Heart left ventricle (tissue), 16 donors: ENCODE results near the gene ANK2. TPM values are rescaled to one million over a fixed set of nuclear protein-coding genes. Genes with fewer than 3 reads are reported as not detected.

Experiments used
- ATAC-seq, 4 donors: fragments of 200-7000 bp; cut with Tn5 transposase; one replicate each; pipeline ENCODE4 v1.9.1; 2020 to 2022; ENCODE audit warnings: moderate library complexity in 4 of 4, mild to moderate bottlenecking in 3 of 4, moderate number of reproducible peaks in 1 of 4
- DNase-seq, 5 donors: peaks; one replicate each; pipeline ENCODE4 v3.0.0-alpha.2; 2020
- H3K27ac ChIP-seq, 12 donors: fragments of 200-600 bp; sonication (generic) in 4 of 12; one replicate each; pipeline versions ENCODE4 v1.5.0 to v1.8.0; 2016 to 2022; ENCODE audit warnings: mild to moderate bottlenecking in 2 of 12
- H3K27me3 ChIP-seq, 9 donors: fragments of 200-600 bp; sonication (generic) in 2 of 9; one replicate each; pipeline versions ENCODE4 v1.5.1 to v1.8.0; 2016 to 2022; ENCODE audit warnings: mild to moderate bottlenecking in 3 of 9
- H3K36me3 ChIP-seq, 9 donors: fragments of 200-600 bp; sonication (generic) in 2 of 9; one replicate each; pipeline versions ENCODE4 v1.5.0 to v1.8.0; 2018 to 2022; ENCODE audit warnings: mild to moderate bottlenecking in 2 of 9
- H3K4me1 ChIP-seq, 12 donors: fragments of 200-600 bp; sonication (generic) in 4 of 12; one replicate each; pipeline versions ENCODE4 v1.5.0 to v1.8.0; 2016 to 2022; ENCODE audit warnings: mild to moderate bottlenecking in 3 of 12
- H3K4me3 ChIP-seq, 12 donors: fragments of 200-600 bp; sonication (generic) in 4 of 12; one replicate each; pipeline versions ENCODE4 v1.5.0 to v1.8.0; 2017 to 2022; ENCODE audit warnings: mild to moderate bottlenecking in 9 of 12, moderate library complexity in 4 of 12
- H3K9me3 ChIP-seq, 12 donors: fragments of 200-600 bp; sonication (generic) in 4 of 12; one replicate each; pipeline versions ENCODE4 v1.5.0 to v1.8.0; 2016 to 2022; ENCODE audit warnings: mild to moderate bottlenecking in 1 of 12
- CTCF ChIP-seq, 12 donors: fragments of 200-600 bp; sonication (generic) in 4 of 12; IDR thresholded peaks; one replicate each; pipeline versions ENCODE4 v1.5.0 to v1.8.0; 2018 to 2022; ENCODE audit warnings: antibody characterized with exemption in 12 of 12, mild to moderate bottlenecking in 5 of 12
- POLR2A ChIP-seq, 2 donors: fragments of 450-650 bp; IDR thresholded peaks; one replicate each; pipeline ENCODE4 v1.6.1; 2017; ENCODE audit warnings: antibody characterized with exemption in 2 of 2, mild to moderate bottlenecking in 2 of 2, moderate library complexity in 2 of 2
- WGBS, 4 donors: extraction: QIAGEN DNeasy Blood & Tissue Kit in 2 of 4; methylation state at CpG; one replicate each; pipeline versions ENCODE4 v1.1.5 to v1.1.7; 2013 to 2018; 5-methylcytosine and 5-hydroxymethylcytosine counted together
- intact Hi-C, 10 donors: fragments of 100-400 bp; cut with DNase I; formaldehyde crosslinking; loops; one replicate each; pipeline versions ENCODE4 v1.11.1 to v1.14.2; 2022
- polyA plus RNA-seq, 2 donors: library from polyadenylated mRNA; stranded (reverse); fragments of 200-250 nt; gene quantifications; one replicate each; pipeline ENCODE4 v1.2.3, GENCODE V29; 2013
- total RNA-seq, 9 donors: library from RNA; depleted of rRNA in 2 of 9; stranded (reverse); fragments of >200 nt in 2 of 9; fragmentation: NEBNext Ultra II Directional in 3 of 9; extraction: Animal tissue kit (Norgen Biotek cat#: 25700) in 3 of 9; gene quantifications; one replicate each; pipeline versions ENCODE4 v1.1.0 to v1.2.4, GENCODE V29; 2016 to 2023
- donor health status: ischemic (EF 13 %, LVEDD 7.1; RV severe dilation, severe dysfunction).
- donor health status: healthy with polysubstance abuse.
- donor health status: DM: no; HTN: yes; CAD: no.
- donor health status: DM: no; HTN: no; CAD: no.
- donor health status: ischemic (EF 25% LVEDD 6.9; RV normal size, moderate dysfunction).
- donor health status: ischemic (EF 25% LVEDD 5.7; RV mildly dilated, moderate dysfunction).
- donor health status: healthy.
- donor health status: DM: yes; HTN: yes; CAD: no.
- donor health status: ischemic (EF 35%, LVEDD 5.7; RV mildly dilated, moderate dysfunction).
- donor health status: nonischemic (EF 11% LVEDD 7.7; RV severe dilation, severe dysfunction).
- donor health status: DM: yes; HTN: yes; CAD: no.
- donor health status: PGD.
- donor health status: ischemic (EF 29% LVEDD 5.4; RV normal size, mild dysfunction).
- donor health status: nonischemic (EF 23%, LVEDD 6.1; RV moderate dilation, normal function).

The ANK2 gene
- total and polyA plus RNA-seq, 11 donors, result 30.7 to 351 (median 267) TPM

- Histone ChIP-seq H3K4me1 (peaks cover 0 to 11% (median 0%) of the 10 kb centered on the region in 12 donors), H3K9me3 (no peaks in the 10 kb centered on the region), H3K36me3 (no peaks in the 10 kb centered on the region), H3K27me3 (no peaks in the 10 kb centered on the region), H3K4me3 (no peak overlapping the region), H3K27ac (no peak overlapping the region)
- intact Hi-C loops, result no loop called here
- TF ChIP-seq POLR2A (IDR thresholded peaks at IDR 0.05) (no peak), CTCF (IDR thresholded peaks at IDR 0.05) (no peak)
- ATAC-seq (no peak), DNase-seq (no peak)
- 93 to 94% (median 93%) methylated on average over 1 of the region's 1 CpG for WGBS, 4 donors
Observed at GRCh38 chr4:113024388-113024787, 25.1 kb upstream of the ANK2 start.

GRCh38 chr4:113025416-113025815, 24.0 kb upstream of the ANK2 start:
- peaks cover 0 to 11% (median 0%) of the 10 kb centered on the region in 12 donors for H3K4me1 ChIP-seq
- DNase-seq (no peak), ATAC-seq (no peak)
- H3K4me3 ChIP-seq, result no peak overlapping the region
- 65 to 90% (median 73%) methylated on average over 1 of the region's 1 CpG for WGBS, 4 donors
- no peaks in the 10 kb centered on the region for H3K27me3 ChIP-seq
- no peak for TF ChIP-seq POLR2A (IDR thresholded peaks at IDR 0.05)
- TF ChIP-seq CTCF (IDR thresholded peaks at IDR 0.05), result no peak
- no peaks in the 10 kb centered on the region for H3K36me3 ChIP-seq
- intact Hi-C loops, result no loop called here
- H3K27ac ChIP-seq, result no peak overlapping the region
- no peaks in the 10 kb centered on the region for H3K9me3 ChIP-seq

- H3K4me1 ChIP-seq, result peaks cover 0 to 11% (median 0%) of the 10 kb centered on the region in 12 donors
- 68 to 77% (median 76%) methylated on average over 2 of the region's 2 CpGs for WGBS, 4 donors
Observed at GRCh38 chr4:113026556-113026955, 22.9 kb upstream of the ANK2 start.

GRCh38 chr4:113028074-113028473, 21.4 kb upstream of the ANK2 start:
- TF ChIP-seq CTCF (IDR thresholded peaks at IDR 0.05), result no peak
- TF ChIP-seq POLR2A (IDR thresholded peaks at IDR 0.05), result no peak
- DNase-seq (no peak), ATAC-seq (no peak)
- no peak overlapping the region for H3K4me3 ChIP-seq
- WGBS, 4 donors, result 85 to 92% (median 90%) methylated on average over 2 of the region's 2 CpGs
- H3K27ac ChIP-seq, result no peak overlapping the region
- intact Hi-C loops, result no loop called here
- H3K9me3 ChIP-seq, result no peaks in the 10 kb centered on the region
- H3K27me3 ChIP-seq, result no peaks in the 10 kb centered on the region
- no peaks in the 10 kb centered on the region for H3K36me3 ChIP-seq
- peaks cover 0 to 5% (median 0%) of the 10 kb centered on the region in 12 donors for H3K4me1 ChIP-seq

More at GRCh38 chr4:113026556-113026955, 22.9 kb upstream of the ANK2 start:
- H3K9me3 ChIP-seq, result no peaks in the 10 kb centered on the region
- TF ChIP-seq CTCF (IDR thresholded peaks at IDR 0.05) (no peak), POLR2A (IDR thresholded peaks at IDR 0.05) (no peak)
- H3K4me3 ChIP-seq, result no peak overlapping the region
- intact Hi-C loops, result no loop called here
- DNase-seq (no peak), ATAC-seq (no peak)
- no peaks in the 10 kb centered on the region for H3K36me3 ChIP-seq
- H3K27me3 ChIP-seq, result no peaks in the 10 kb centered on the region
- no peak overlapping the region for H3K27ac ChIP-seq
